Lower leg skin (tissue), 3 donors: Measurements from ENCODE around the gene IFNA8.

ENCODE experiments used
- CTCF ChIP-seq, 3 donors: fragments of 450-650 bp; IDR thresholded peaks; one replicate each; pipeline ENCODE4 v1.5.1; 2016; ENCODE audit warnings: antibody characterized with exemption in 3 of 3, mild to moderate bottlenecking in 3 of 3, moderate library complexity in 2 of 3
- POLR2A ChIP-seq, 2 donors: fragments of 450-650 bp; IDR thresholded peaks; one replicate each; pipeline ENCODE4 v1.6.1; 2016 to 2017; ENCODE audit warnings: antibody characterized with exemption in 2 of 2, mild to moderate bottlenecking in 1 of 2, moderate library complexity in 1 of 2

- no peak for TF ChIP-seq CTCF (IDR thresholded peaks at IDR 0.05)
- no peak for TF ChIP-seq POLR2A (IDR thresholded peaks at IDR 0.05)
These were observed 23.7 kb upstream of the IFNA8 start, which contains the start of gene IFNA2 for GRCh38 chr9:21385131-21385670.
